ENCODE results near the gene ERV3-1.

DNA sequence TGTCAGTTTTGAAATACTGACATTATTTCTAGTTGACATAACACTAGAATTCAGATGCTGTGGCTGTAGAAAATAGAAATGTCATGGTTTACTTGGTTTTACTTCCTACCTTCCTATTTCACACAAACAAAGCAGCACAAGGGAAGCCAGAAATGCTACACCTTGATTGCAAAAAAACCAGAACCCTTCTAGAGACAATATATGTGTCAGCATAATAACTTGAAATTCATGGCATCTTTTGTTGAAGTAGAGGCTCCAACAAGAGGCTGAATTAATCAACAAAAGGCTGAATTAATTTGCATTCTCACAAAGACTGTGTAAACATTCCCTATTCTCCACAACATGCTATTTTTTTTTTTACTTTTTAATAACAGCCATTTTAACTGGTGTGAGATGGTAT is 40.9 kb downstream of the ERV3-1 start:
- no peak for TF ChIP-seq EZH2 (IDR thresholded peaks at IDR 0.05; ENCODE audit: borderline replicate concordance, low read depth, low read length, poor library complexity, severe bottlenecking)
- TF ChIP-seq, protein P1, sequence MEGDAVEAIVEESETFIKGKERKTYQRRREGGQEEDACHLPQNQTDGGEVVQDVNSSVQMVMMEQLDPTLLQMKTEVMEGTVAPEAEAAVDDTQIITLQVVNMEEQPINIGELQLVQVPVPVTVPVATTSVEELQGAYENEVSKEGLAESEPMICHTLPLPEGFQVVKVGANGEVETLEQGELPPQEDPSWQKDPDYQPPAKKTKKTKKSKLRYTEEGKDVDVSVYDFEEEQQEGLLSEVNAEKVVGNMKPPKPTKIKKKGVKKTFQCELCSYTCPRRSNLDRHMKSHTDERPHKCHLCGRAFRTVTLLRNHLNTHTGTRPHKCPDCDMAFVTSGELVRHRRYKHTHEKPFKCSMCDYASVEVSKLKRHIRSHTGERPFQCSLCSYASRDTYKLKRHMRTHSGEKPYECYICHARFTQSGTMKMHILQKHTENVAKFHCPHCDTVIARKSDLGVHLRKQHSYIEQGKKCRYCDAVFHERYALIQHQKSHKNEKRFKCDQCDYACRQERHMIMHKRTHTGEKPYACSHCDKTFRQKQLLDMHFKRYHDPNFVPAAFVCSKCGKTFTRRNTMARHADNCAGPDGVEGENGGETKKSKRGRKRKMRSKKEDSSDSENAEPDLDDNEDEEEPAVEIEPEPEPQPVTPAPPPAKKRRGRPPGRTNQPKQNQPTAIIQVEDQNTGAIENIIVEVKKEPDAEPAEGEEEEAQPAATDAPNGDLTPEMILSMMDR (conservative IDR thresholded peaks at IDR 0.05; ENCODE audit: low read depth, low read length): no peak
